Stimulated activated CD4-positive, alpha-beta T cell treated with anti-CD3 and anti-CD28 coated beads, Interleukin-12 subunit alpha, Interleukin-12 subunit beta, amount 100 ng/mL, for 24 hours (primary cell): ENCODE results near the gene UBE3C.
A peak's percentile ranks its signal among the peaks of the same experiment; 100 is the strongest.
"Not testable (repeated sequence)": the region's sequence is repeated elsewhere in the genome, so short reads cannot be mapped to it uniquely, and the experiment has no call there.

ENCODE experiments used
- DNase-seq, 2 experiments: peaks; one replicate each; pipeline ENCODE4 v3.0.0-alpha.2; 2020; ENCODE audit warnings: low read depth in 2 of 2

UBE3C gene

GRCh38 chr7:157130849-157131248, 7.9 kb upstream of the UBE3C start:
- not testable (repeated sequence) for DNase-seq

GRCh38 chr7:157132796-157133195, 5.9 kb upstream of the UBE3C start:
- DNase-seq, result no peak

GRCh38 chr7:157133304-157133703, 5.4 kb upstream of the UBE3C start:
- DNase-seq, result no peak

GRCh38 chr7:157136372-157136771, 2.4 kb upstream of the UBE3C start:
- DNase-seq, result no peak

GRCh38 chr7:157138101-157138423, 664 bp upstream of the UBE3C start:
- DNase-seq, result no peak

- DNase-seq, result peak; percentile 6 to 16
These were observed 534 bp downstream of the UBE3C start for GRCh38 chr7:157139111-157139809.

- DNase-seq, result peak in 1 of 2 experiments; percentile 11
These were observed 1.2 kb downstream of the UBE3C start for GRCh38 chr7:157139810-157140510.

GRCh38 chr7:157140511-157140905, 1.8 kb downstream of the UBE3C start:
- DNase-seq, result no peak

GRCh38 chr7:157141525-157142060, 2.9 kb downstream of the UBE3C start:
- no peak for DNase-seq

- no peak for DNase-seq
These were observed 5.1 kb downstream of the UBE3C start for GRCh38 chr7:157143788-157144187.

- DNase-seq, result no peak
These were observed 10.6 kb downstream of the UBE3C start for GRCh38 chr7:157149317-157149716.

- no peak for DNase-seq
These were observed 12.2 kb downstream of the UBE3C start for GRCh38 chr7:157150882-157151281.

- DNase-seq, result no peak
These were observed 13.1 kb downstream of the UBE3C start for GRCh38 chr7:157151626-157152339.

- no peak for DNase-seq
These were observed 13.7 kb downstream of the UBE3C start for GRCh38 chr7:157152391-157152937.

- no peak for DNase-seq
These were observed 14.5 kb downstream of the UBE3C start for GRCh38 chr7:157153260-157153659.

- DNase-seq, result no peak
These were observed 17.2 kb downstream of the UBE3C start for GRCh38 chr7:157155959-157156358.

- no peak for DNase-seq
These were observed 19.7 kb downstream of the UBE3C start for GRCh38 chr7:157158400-157158799.

- DNase-seq, result not testable (repeated sequence)
These were observed 20.8 kb downstream of the UBE3C start for GRCh38 chr7:157159537-157159936.

GRCh38 chr7:157160433-157160832, 21.7 kb downstream of the UBE3C start:
- no peak for DNase-seq

- no peak for DNase-seq
These were observed 27.3 kb downstream of the UBE3C start for GRCh38 chr7:157165987-157166386.

GRCh38 chr7:157168571-157168970, 29.8 kb downstream of the UBE3C start:
- no peak for DNase-seq

GRCh38 chr7:157176771-157177170, 38.0 kb downstream of the UBE3C start:
- DNase-seq, result no peak
